K562 (cell line): ENCODE results near the gene VWDE. TPM values are rescaled to one million over a fixed set of nuclear protein-coding genes. Genes with fewer than 3 reads are reported as not detected.

Source experiments
- ATAC-seq: fragments of 200-7000 bp; cut with Tn5 transposase; 3 replicates; pipeline ENCODE4 v1.9.1; 2020; ENCODE audit warnings: moderate library complexity
- BruUV-seq: library from RNA; stranded (reverse); fragments of 400-500 nt; replicated peaks from 2 replicates; lab custom pipeline; 2021; lab: Mats Ljungman, UMichigan
- CTCF ChIA-PET: fragments of 300-600 bp; formaldehyde crosslinking; extraction: SDS; loops from one replicate; lab custom pipeline; 2021; ENCODE audit warnings: low intra/inter-chr PET ratio; lab: Yijun Ruan, JAX
- POLR2A ChIA-PET: fragments of 300-600, 350-650 bp; sonication (Branson Sonifier 250); formaldehyde crosslinking; extraction: SDS; loops from one replicate; lab custom pipeline; 2021; ENCODE audit warnings: antibody characterized with exemption, inconsistent platforms; lab: Yijun Ruan, JAX
- DNase-seq, 4 experiments: peaks; one replicate each; pipeline versions ENCODE4 v3.0.0 to v3.0.0-alpha.2; 2011 to 2018; ENCODE audit warnings: low spot score in 3 of 4, mixed read lengths in 3 of 4; ENCODE audit errors: extremely low read depth in 1 of 4
- FAIRE-seq: peaks from 2 replicates; lab custom pipeline; 2011; peaks lifted over from hg19 to GRCh38; lab: Jason Lieb, UNC
- H2AFZ ChIP-seq: 2 replicates; pipeline ENCODE4 v1.6.0; 2011; ENCODE audit warnings: low read depth, low read length, control low read depth, inconsistent platforms
- H3K27ac ChIP-seq: fragments of 200-600 bp; 3 replicates; pipeline ENCODE4 v1.8.0; 2011; ENCODE audit warnings: low read depth, mild to moderate bottlenecking, control low read depth, inconsistent platforms, low read length, moderate library complexity, mixed read lengths; ENCODE audit errors: extremely low read depth
- H3K27me3 ChIP-seq, 2 experiments: fragments of 300-600 bp in 1 of 2; 2 replicates in 1 of 2; 3 replicates in 1 of 2; pipeline versions ENCODE4 v1.6.0 to v1.8.0; 2011; ENCODE audit warnings: inconsistent platforms in 2 of 2, low read length in 2 of 2, mild to moderate bottlenecking in 1 of 2, mixed read lengths in 1 of 2, moderate library complexity in 1 of 2; ENCODE audit not compliant: control insufficient read depth in 2 of 2, insufficient read depth in 2 of 2
- H3K36me3 ChIP-seq: fragments of 300-600 bp; 3 replicates; pipeline ENCODE4 v1.8.0; 2011; ENCODE audit warnings: mild to moderate bottlenecking, low read length, inconsistent platforms; ENCODE audit not compliant: control insufficient read depth, insufficient read depth
- H3K4me1 ChIP-seq, 2 experiments: fragments of 200-600 bp in 1 of 2; replicated peaks in 1 of 2; 2 replicates in 1 of 2; 3 replicates in 1 of 2; pipeline versions ENCODE4 v1.5.1 to v1.8.0; 2011; ENCODE audit warnings: inconsistent platforms in 2 of 2, low read length in 2 of 2, mild to moderate bottlenecking in 1 of 2, mixed read lengths in 1 of 2, moderate library complexity in 1 of 2; ENCODE audit not compliant: control insufficient read depth in 2 of 2, insufficient read depth in 2 of 2
- H3K4me2 ChIP-seq: 2 replicates; pipeline ENCODE4 v1.6.1; 2011; ENCODE audit warnings: low read length, control low read depth, inconsistent platforms, mixed read lengths; ENCODE audit not compliant: insufficient read depth
- H3K4me3 ChIP-seq: fragments of 200-600 bp; sonication (generic), shearing (Covaris generic); 2 replicates; pipeline ENCODE4 v1.5.1; 2016; ENCODE audit warnings: control low read depth, inconsistent platforms
- H3K79me2 ChIP-seq: fragments of 200-600 bp; 3 replicates; pipeline ENCODE4 v1.8.0; 2011; ENCODE audit warnings: low read length, inconsistent platforms; ENCODE audit not compliant: control insufficient read depth, insufficient read depth
- H3K9ac ChIP-seq, 2 experiments: 2 replicates each; pipeline versions ENCODE4 v1.6.0 to v1.6.1; 2011; ENCODE audit warnings: low read depth in 2 of 2, low read length in 2 of 2, control low read depth in 1 of 2, inconsistent platforms in 1 of 2, mild to moderate bottlenecking in 1 of 2, mixed read lengths in 1 of 2; ENCODE audit not compliant: insufficient read depth in 1 of 2
- H3K9me1 ChIP-seq: one replicate; pipeline ENCODE4 v1.6.0; 2011; ENCODE audit warnings: inconsistent platforms, mild to moderate bottlenecking, low read length, moderate library complexity; ENCODE audit not compliant: control insufficient read depth, insufficient read depth
- H3K9me3 ChIP-seq: replicated peaks from 2 replicates; pipeline ENCODE4 v1.5.1; 2011; ENCODE audit warnings: low read depth, low read length, inconsistent platforms; ENCODE audit not compliant: control insufficient read depth, insufficient read depth
- H4K20me1 ChIP-seq: replicated peaks from 2 replicates; pipeline ENCODE4 v1.6.1; 2011; ENCODE audit warnings: low read length, inconsistent platforms, mixed read lengths; ENCODE audit not compliant: control insufficient read depth, insufficient read depth
- ETV6 ChIP-seq, 3 experiments: fragments of 150-350 bp in 1 of 3; sonication (generic) in 1 of 3; formaldehyde crosslinking in 1 of 3; IDR thresholded peaks; 2 replicates each; pipeline versions ENCODE4 v1.6.1 to v1.8.0; 2014 to 2022; ENCODE audit warnings: borderline replicate concordance in 2 of 3, low read depth in 2 of 3, antibody characterized with exemption in 1 of 3, low read length in 1 of 3, mild to moderate bottlenecking in 1 of 3, missing genetic modification reagents in 1 of 3
- FOXK1 ChIP-seq: sonication (generic); formaldehyde crosslinking; IDR thresholded peaks from 2 replicates; pipeline ENCODE4 v1.8.0; 2022; ENCODE audit warnings: missing genetic modification reagents, mild to moderate bottlenecking, borderline replicate concordance
- KDM5B ChIP-seq: fragments of 200-600 bp; sonication (generic); IDR thresholded peaks from 2 replicates; pipeline ENCODE4 v1.6.1; 2012; ENCODE audit warnings: low read depth, mild to moderate bottlenecking, moderate library complexity, low read length, control low read depth, inconsistent platforms; ENCODE audit not compliant: insufficient replicate concordance
- NR1H2 ChIP-seq: sonication (generic); formaldehyde crosslinking; IDR thresholded peaks from 2 replicates; pipeline ENCODE4 v1.4.0; 2020; ENCODE audit warnings: mild to moderate bottlenecking, missing genetic modification reagents
- ZNF197 ChIP-seq: fragments of 200-800 bp; sonication (Bioruptor generic); IDR thresholded peaks from 2 replicates; pipeline ENCODE4 v1.6.1; 2016; ENCODE audit warnings: low read depth, missing genetic modification characterization, missing compliant biosample characterization
- ZNF347 ChIP-seq: fragments of 450-650 bp; formaldehyde crosslinking; IDR thresholded peaks from 2 replicates; pipeline ENCODE4 v1.4.0; 2020; ENCODE audit warnings: low read depth, mild to moderate bottlenecking, moderate library complexity
- WGBS: fragments of 100-300 bp; shearing (Covaris generic); methylation state at CpG from one replicate; pipeline ENCODE4 v1.1.6; 2016; ENCODE audit warnings: low coverage, mixed read lengths; ENCODE audit not compliant: insufficient coverage; ENCODE audit errors: missing lambda C conversion rate; 5-methylcytosine and 5-hydroxymethylcytosine counted together
- in situ Hi-C: fragments of 300-500 bp; cut with MboI; formaldehyde crosslinking; loops from 4 replicates; pipeline ENCODE4 v1.15.0; 2018; ENCODE audit warnings: inconsistent platforms, mixed read lengths
- intact Hi-C: fragments of 100-400 bp; cut with micrococcal nuclease; formaldehyde crosslinking; loops from 2 replicates; pipeline ENCODE4 v1.14.2; 2022
- polyA plus RNA-seq, 8 experiments: library from polyadenylated mRNA; depleted of rRNA in 4 of 8; stranded (reverse) in 5 of 8; unstranded in 3 of 8; fragments of >200 nt; fragmentation: Nextera tagmentation in 2 of 8; fragmentation: Illumina TruSeq in 1 of 8; extraction: Ambion mirVana in 2 of 8; extraction: Trizol in 1 of 8; gene quantifications; 2 replicates each; pipeline versions ENCODE4 v1.2.1 to v1.2.3, GENCODE V29; 2011 to 2014; ENCODE audit warnings: inconsistent platforms in 1 of 8, missing spikeins in 1 of 8
- total RNA-seq, 7 experiments: library from RNA; depleted of rRNA in 6 of 7; stranded (reverse); fragments of >200 nt in 6 of 7; fragmentation: Illumina TruSeq in 2 of 7; extraction: Trizol in 2 of 7; gene quantifications; 2 replicates each; pipeline versions ENCODE4 v1.2.1 to v1.2.3, GENCODE V29; 2011 to 2021; ENCODE audit warnings: low replicate concordance in 1 of 7

VWDE gene
- total and polyA plus RNA-seq, 9 of the 15 experiments (the other 6 are each of a cell fraction or from before 2014, with no cell fraction given), result 40.6 to 162 (median 95.2) TPM

- ATAC-seq (no peak), DNase-seq (no peak), FAIRE-seq (no peak)
- H3K9me3 ChIP-seq, result no peaks in the 10 kb centered on the region
- WGBS, result 92% methylated on average over 3 of the region's 3 CpGs
- peaks cover 24% of the 10 kb centered on the region for H3K79me2 ChIP-seq
- no peak overlapping the region for H2AFZ ChIP-seq
- H3K4me1 ChIP-seq, result peaks cover 0 to 10% of the 10 kb centered on the region in 2 experiments; a peak in 1 of 5 replicates
- intact Hi-C loops, result no loop called here
- no peaks in the 10 kb centered on the region for H3K9me1 ChIP-seq
- H3K27ac ChIP-seq, result no peak overlapping the region
- H3K4me2 ChIP-seq, result no peak overlapping the region
- TF ChIP-seq FOXK1 (CRISPR knock-in tag), result no peak
- TF ChIP-seq ZNF347 (CRISPR knock-in tag), result no peak
- TF ChIP-seq ETV6 (IDR thresholded peaks at IDR 0.05; ENCODE audit: borderline replicate concordance in 1 of 2, low read depth in 2 of 2, low read length in 1 of 2), result no peak
- TF ChIP-seq ETV6 (CRISPR knock-in tag; IDR thresholded peaks at IDR 0.05; ENCODE audit: borderline replicate concordance), result no peak
- TF ChIP-seq NR1H2 (CRISPR knock-in tag), result no peak
- no peak for TF ChIP-seq ZNF197 (CRISPR knock-in tag)
- no peak for TF ChIP-seq KDM5B
- CTCF ChIA-PET, result no interaction called here
- H3K4me3 ChIP-seq, result no peak overlapping the region
- H3K27me3 ChIP-seq, result no peaks in the 10 kb centered on the region
- no peak overlapping the region for H3K9ac ChIP-seq
- in situ Hi-C loops, result no loop called here
- peaks cover 75% of the 10 kb centered on the region for H3K36me3 ChIP-seq
- BruUV-seq, result no TSS peak
- no peaks in the 10 kb centered on the region for H4K20me1 ChIP-seq
- POLR2A ChIA-PET, result no interaction called here
Observed at GRCh38 chr7:12350971-12351370, 52.7 kb downstream of the VWDE start.
